HG03378 (cell line): ENCODE data around the gene KRT15.

Experiments
- ATAC-seq: cut with Tn5 transposase; IDR thresholded peaks from one replicate; pipeline ENCODE4 v1.9.1; 2021; ENCODE audit warnings: mild to moderate bottlenecking, moderate library complexity; ENCODE audit not compliant: unreplicated experiment

KRT15 gene

DNA sequence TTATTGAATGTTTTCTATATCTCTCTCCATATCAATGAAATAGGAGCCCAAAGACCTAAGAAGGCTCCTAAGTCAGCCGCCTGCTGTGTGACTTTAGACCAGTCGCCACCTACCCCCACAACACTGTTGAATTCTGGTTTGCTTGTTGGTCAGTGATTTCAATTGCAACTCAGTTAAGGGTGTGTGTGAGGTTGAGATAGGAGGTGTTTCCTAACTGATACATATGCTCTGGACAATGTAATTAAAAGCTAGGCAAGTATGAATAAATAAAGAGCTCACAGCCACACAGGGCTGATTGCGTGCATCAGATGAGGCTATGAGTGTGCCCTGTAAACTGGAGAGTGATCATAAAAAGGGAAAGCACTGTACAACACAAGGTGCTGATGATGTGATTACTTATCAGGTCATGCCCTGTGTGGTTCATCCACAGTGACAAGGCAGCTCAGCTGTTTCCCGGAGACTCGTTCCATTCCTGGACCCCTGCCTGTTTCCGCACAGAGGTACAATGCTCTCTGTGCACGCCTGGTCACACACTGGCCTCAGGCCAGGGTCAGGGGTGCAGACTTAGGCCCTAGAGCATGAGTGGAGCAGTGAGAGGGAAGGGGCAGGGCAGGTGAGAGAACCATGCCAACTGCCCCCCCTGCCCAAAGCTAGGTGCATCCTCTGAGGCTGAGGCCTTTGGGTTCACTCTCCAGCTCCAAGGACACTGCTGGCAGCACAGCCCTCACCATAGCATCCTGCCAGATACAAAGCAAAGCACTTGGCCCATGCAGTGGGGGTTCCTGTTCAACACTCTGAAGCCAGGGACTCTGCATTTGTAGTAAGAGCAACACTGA lies 34.5 kb downstream of the KRT15 start:
- ATAC-seq: no peak

DNA sequence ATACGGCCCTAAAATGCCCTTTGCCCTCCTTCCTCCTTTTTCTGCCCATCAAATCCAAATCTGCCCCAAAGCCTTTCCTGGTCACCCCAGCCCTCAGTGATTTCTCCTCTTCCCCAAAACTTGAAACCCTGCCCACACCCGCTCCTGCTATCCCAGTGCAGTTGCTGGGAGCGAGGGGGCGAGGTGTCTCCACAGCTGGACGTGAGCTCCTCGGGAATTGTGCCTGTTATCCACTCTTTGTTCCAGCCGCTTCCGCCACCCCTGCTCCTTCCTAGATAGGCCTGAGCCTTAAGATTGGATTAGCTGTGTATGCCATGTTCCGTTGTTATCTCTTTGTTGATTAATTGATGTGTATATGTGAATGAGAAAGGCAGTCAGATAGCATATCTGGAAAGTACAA lies 35.2 kb downstream of the KRT15 start:
- no peak for ATAC-seq

DNA sequence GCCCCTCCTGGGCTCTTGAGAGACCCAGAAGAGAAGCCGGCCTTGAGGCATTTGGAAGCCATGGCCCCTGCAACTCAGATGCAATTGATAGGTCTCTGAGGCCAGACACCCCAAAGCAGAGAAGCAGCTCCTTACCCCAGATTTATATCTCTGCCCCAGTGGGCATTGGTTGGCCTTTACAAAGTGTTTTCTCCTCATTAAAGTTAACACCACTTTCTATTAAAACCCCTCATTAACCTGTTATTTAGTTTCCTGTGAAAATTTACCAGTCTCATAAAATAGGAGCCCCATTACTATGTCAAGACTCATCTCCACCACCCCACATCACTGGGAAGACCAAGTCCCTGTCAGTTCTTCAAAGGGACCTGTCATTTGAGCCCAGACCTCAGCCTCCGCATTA lies 37.7 kb downstream of the KRT15 start, which contains the start of gene KRT35:
Gene KRT35 (minus strand): TSS at position 116 of the 400 bp plus-strand sequence. CDS start 54 bp downstream, at position 62.
- ATAC-seq: no peak

DNA sequence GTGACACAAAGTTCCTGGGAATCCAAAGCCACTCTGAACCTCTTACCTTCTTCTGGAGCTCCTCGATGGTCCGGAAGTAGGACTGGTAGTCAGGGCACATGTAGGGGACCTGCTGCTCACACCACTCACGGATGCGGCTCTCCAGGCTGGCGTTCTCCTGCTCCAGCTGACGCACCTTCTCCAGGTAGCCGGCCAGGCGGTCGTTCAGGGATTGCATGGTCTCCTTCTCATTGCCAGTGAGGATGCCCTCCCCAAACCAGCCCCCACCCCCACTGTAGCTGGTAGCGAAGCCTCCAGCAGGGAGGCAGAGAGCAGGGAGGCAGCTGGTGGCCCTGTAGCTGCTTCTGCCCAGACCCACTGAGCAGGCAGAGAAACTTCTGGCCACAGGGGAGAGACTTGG lies 38.1 kb downstream of the KRT15 start:
- no peak for ATAC-seq

DNA sequence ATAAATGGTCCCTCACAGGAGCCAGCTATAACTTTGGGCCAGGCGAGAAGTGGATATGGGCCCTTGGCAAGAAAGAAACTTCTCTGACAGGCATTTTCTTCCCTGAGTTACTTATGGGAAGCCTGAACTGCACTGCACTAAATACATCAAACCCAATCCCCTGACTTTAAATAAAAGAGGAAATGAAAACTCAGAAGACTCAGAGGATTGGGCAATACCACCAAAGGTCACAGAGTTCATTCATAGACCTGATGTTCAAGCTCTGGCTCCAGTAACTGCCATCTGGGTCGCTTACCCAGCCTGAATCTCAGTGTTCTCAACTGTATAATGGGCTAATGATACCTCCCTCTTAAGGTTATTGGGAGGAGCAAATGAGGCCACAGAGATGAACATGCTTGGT lies 38.6 kb downstream of the KRT15 start:
- no peak for ATAC-seq

DNA sequence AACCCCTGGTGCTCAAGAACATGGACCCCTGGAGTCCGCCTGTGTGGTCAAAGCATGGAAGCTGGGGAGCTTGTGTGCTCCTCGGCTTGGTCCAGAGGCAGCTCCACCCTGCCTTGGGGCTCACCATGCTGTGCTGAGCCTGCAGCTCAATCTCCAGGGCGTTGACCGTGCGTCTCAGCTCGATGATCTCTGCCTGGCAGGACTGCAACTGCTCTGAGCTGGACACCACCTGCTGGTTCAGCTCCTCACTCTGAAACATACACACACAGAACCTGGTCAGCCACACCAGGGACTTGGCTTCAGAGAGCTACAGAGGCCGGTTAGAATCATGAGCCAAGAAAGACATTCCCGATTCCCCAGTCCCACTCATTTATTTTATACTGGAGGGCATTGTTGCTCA lies 40.5 kb downstream of the KRT15 start:
- ATAC-seq: no peak

DNA sequence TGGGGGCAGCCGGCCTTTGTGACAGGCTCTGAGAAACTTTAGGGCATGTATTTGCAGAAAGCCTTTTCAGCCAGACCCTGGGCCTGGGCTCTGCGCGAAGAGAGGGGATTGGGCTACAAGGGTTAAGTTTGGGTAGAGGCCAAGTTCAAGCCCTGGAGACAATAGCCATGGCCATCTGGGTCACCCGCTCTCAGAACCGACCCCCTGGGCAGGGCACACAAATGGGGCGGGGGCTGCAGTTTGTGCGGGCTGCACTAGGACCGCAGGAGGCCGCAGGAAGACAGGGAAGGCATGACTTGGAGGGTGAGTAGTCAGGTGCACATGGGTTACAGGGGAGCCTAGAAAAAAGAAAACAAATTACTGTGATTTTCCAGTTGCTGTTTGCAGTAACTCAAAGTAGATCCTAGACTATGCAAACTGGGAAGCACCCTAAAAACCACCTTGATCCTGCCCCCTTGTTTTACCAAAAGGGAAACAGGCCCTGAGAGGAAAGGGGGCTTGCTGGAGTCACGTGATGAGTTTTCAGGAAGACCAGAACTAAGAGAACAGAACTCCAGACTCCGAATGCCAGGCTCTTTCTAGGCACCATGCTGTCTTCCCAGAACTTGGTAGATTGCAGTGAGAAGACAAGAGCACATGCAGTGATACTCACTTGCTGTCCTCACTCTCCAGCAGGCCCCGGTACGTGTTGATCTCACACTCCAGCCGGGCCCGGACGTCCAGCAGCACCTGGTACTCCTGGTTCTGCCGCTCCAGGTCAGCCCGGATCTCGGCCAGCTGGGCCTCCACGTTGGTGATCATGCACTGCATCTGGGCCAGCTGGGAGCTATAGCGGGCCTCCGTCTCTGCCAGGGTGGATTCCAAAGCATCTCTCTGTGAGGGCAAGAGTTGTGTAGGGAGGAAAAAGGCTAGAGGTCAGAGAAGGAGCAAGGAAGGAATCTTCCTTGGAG lies 41.5 kb downstream of the KRT15 start:
- ATAC-seq: no peak

DNA sequence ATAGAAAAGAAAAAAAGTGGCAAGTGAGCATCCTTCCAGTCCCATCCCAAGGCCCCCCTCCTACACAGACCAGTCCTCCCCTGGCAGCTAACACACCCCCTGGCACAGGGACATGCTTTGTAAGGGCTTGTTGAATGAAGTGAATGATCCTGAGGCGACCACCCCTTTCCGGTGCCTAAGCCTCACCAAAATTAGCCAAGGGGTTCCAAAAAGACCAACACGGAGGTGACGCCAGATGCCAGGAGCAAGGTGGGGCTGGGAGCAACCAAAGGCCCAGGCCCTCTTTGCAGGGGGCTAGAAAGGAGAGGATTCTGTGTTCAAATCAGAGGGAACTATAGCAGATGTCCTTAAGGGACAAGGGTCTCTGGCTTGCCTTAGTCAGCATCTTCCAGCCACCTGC lies 43.3 kb downstream of the KRT15 start:
- no peak for ATAC-seq

DNA sequence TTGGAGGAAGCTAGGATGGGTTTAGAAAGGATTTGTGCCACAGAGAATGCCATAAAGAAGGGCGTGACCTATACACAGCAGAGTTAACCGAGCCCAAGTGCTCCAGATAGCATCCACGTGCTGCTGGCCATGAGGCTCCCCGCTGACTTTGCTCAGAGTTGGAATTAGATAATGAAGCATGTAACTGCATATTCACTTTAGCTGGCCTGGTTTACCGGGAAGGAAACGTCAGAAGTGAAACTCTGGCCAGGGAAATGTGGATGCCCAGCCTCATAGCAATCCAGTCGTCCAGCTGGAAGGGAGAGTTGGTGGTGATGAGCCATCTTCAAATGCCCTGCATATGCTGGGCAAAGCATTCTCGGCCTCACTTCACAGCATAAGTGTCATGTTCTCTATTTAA lies 43.8 kb downstream of the KRT15 start:
- no peak for ATAC-seq

DNA sequence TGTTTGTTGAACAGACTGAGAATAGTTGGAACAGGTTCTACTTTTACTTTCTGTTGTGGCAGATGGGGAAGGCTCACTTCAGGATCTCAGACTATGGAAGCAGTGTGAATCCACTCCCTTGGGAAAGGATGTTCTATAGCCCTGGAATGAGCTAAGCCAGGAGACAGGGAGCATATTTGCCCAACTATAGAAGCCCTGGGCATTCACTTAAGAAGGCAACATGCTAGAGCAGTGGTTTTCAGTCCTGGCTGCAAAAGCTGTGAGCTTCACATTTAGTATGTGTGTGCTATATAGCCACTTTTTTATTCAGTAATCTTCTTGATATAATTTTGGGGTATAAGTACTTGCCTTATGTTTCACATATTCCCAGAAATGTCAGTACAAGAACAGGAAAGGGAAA lies 50.3 kb downstream of the KRT15 start:
- no peak for ATAC-seq

DNA sequence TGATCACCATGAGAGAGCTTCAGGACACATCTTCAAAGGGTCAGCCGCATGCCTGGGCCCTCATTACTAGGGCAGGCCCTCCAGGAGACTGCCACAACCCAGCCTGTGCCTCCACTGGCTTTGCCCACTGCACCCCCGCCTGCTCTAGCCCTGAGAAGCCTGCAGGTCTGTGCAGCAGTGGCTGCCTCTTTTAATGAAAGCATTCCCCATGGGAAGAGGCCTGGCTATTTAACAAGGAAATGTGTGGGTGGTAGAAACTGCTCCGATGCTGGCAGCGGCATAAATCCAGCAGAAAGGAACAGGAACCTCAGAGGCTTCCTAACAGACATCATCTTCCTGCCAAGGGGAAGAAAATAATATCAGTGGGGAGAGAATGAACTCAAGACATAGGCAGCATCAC lies 51.1 kb downstream of the KRT15 start:
- no peak for ATAC-seq

DNA sequence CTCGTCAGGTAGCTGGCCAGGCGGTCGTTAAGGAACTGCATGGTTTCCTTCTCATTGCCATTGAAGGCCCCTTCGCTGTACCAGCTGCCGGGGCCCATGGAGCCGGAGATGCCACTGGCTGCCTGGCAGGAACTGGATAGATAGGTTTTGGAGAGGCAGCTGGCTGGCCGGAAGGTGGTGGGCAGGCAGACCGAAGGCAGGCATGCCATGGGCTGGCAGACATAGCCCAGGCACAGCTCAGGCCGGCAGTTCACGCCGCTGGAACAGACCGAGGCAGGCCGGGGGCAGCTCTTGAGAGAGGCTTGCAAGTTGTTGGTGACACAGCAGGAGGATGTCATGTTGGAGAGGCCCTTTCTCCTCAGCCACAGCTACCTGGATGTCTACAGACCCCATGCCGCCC lies 51.7 kb downstream of the KRT15 start, which contains the start of gene KRT32:
Gene KRT32 (minus strand): TSS at position 399 of the 400 bp plus-strand sequence. CDS start 61 bp downstream, at position 338.
- no peak for ATAC-seq

DNA sequence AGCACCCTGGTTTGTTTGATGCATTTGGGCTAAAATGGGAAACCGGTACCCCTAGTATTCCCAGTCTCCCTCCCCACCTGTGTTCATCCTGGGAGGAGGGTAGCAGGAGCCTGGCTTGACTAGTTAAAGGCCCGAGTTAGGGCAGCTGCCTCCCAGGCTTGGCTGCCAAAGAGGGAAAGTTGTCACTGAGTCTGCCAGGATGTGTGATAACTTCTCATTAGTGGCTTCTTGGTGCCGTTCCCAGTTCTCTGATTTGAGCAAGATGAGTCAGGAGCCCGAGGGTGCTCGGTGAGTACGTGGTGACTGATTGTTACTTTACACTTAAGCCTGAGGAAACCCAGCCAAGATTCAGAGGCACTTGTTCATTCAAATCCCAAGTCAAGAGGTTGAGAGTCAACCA lies 54.0 kb downstream of the KRT15 start:
- ATAC-seq: no peak

DNA sequence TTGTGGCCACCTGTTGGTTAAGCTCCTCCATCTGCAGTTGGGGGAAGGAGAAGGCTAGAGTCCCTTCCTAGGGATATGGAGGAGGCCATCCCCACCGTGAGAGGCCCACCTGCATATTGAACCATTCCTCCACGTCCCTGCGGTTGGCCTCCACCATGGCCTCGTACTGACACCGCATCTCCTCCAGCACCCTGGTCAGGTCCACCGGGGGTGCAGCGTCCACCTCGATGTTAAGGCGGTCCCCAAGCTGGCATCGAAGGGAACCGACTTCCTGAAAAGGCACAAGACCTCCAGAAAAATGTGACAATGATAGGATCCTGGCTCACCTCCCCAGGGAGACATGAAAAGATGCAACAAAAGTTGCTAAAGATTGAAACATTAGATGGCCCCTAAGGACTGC lies 54.5 kb downstream of the KRT15 start:
- ATAC-seq: no peak

DNA sequence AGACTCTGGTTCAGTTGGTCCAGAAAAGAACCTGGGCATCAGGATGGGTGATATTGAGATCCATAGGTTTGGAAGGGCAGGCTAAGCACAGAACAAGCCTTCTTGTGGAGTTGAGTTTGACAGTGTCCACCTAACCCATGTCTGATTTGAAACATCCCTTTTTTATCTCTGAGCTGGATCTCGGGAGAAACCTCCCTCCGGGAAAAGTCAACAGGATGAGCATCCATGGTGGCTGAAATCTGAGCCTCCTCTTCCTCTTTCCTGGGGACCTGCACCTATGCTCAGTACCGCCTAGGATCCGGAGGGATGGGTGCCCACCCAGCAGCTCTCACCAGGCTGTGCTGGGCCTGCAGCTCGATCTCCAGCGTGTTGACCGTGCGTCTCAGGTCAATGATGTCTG lies 54.9 kb downstream of the KRT15 start:
- ATAC-seq: no peak
